GM19463 (cell line): ENCODE data around the gene UBE3B.
"Not testable (repeated sequence)": the region's sequence is repeated elsewhere in the genome, so short reads cannot be mapped to it uniquely, and the experiment has no call there.

ENCODE experiments used
- ATAC-seq: cut with Tn5 transposase; IDR thresholded peaks from one replicate; pipeline ENCODE4 v1.9.1; 2021; ENCODE audit warnings: mild to moderate bottlenecking, moderate library complexity; ENCODE audit not compliant: unreplicated experiment

The UBE3B gene

GRCh38 chr12:109473526-109474270, 3.7 kb upstream of the UBE3B start:
- ATAC-seq: not testable (repeated sequence)

DNA sequence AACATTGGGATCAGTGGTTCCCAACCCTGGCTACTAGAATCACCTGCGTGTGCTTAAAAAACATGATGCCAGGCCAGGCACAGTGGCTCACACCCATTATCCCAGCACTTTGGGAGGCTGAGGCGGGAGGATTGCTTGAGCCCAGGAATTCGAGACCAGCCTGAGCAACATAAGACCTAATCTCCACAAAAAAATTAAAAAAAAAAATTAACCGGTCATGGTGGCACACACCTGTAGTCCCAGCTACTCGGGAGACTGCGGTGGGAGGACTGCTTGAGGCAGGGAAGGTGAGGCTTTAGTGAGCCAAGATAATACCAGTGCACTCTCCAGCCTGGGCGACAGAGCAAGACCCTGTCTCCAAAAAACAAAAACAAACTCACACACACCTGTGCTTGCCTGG, 2.3 kb upstream of the UBE3B start:
- ATAC-seq: no peak

DNA sequence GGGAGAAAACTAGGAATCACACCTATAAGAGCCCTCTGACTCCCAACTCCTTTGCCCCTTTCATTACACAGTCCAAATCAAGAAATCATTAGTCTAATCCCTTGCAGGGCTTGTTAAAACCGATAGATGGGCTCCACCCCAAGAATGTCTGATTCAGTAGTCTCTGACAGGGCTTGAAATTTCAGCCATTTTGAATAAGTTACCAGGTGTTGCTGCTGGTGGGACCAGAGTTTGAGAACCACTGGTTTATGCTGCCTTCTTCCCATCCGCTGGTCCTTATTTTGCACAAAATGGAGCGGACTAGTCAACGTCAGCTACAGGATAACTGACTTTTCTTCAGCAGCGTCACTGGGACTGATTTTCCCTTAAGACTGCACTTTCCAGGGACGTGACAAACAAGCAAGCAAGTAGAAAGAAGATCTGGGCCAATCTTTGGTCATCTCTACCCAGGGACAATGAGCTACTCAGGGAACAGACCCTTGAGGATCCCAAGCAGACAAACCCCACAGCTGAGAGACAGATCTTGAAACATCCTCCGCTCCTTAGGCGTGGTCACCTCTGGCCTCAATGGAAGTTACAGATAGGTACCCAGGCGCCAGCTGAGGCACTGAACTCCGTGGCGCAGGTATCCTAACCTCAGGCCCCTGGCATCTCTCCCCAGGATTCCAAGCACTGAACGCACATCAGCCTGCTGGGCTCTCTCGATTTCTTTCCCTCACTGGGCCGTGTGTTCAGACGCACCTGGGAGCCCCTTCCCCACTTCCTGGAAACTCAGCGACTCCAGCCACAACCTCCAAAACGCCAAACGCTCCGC, 1.2 kb upstream of the UBE3B start:
- no peak for ATAC-seq

DNA sequence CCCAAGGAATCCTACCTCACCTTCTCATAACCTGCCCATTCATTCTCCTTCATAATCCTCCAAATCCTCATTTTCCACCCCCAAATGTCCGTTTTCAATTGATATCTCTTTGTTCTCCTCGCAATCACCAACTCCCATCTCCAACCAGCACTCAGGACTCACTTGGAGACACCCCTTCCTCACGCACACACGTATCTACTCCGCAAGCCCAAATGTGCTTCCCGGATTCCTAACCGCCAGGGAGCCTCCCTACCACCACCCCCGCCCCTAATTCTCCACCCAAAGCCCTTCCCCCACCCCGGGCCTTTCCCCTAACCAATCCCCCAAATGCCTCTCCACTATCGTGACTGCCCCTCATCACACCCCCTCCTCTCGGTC, 638 bp upstream of the UBE3B start:
- ATAC-seq: no peak

DNA sequence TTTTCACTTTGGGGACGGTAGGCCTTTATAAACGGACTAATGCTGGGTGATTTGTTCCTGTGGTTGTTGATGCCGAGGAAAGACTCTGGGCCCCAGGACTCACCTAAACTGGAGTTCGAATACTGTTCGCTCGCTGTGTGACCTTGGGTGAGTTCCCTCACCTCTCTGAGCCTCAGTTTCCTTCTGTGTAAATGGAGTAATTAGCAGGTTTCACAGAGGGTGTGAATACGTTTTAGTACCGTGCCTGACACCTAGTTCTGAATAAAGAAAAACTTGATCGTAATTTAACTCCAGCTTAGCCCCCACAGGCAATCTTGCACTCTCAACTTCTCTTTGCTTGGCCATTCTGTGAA, 505 bp downstream of the UBE3B start:
- no peak for ATAC-seq

DNA sequence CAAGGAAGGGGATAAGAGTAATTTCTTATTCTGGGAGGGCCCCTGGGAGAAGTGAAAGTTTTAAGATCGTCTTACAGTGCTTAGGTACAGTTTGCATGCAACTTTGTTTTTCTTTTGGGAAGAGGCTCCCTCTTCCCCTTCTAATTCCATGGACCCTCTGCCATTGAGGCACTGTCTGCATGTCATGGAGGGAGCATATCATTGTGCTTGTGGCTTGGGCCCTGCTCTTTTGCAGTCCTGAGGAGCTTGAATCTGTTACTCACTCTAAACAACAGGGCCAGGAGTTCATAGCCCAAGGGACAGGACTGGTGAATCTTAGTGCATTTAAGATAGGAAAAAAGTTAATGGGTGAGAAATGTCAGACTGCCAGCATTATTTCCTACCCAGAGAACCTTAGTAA, 2.3 kb downstream of the UBE3B start:
- no peak for ATAC-seq

GRCh38 chr12:109480356-109480755, 2.9 kb downstream of the UBE3B start:
- no peak for ATAC-seq

- ATAC-seq: no peak
Measured at GRCh38 chr12:109481863-109482262, 4.4 kb downstream of the UBE3B start.

DNA sequence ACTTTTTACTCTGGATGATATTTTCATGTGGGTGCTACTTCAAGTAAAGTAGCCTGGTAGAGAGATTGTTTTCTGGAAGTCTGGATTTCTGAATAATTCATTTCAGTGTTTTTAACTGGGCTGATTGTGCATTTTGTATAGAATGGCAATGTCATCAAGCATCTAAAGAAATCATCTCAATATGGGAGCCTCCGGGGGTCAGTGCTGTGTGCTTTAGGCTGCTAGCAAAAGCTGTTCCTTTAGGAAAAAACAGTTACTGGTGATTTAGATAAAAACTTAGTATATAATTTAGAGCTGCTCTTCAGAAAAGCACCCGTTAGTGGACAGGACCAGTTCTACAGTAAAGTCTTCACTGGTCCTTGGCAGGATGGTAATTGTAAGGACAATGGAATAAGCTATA, 5.1 kb downstream of the UBE3B start:
- no peak for ATAC-seq

DNA sequence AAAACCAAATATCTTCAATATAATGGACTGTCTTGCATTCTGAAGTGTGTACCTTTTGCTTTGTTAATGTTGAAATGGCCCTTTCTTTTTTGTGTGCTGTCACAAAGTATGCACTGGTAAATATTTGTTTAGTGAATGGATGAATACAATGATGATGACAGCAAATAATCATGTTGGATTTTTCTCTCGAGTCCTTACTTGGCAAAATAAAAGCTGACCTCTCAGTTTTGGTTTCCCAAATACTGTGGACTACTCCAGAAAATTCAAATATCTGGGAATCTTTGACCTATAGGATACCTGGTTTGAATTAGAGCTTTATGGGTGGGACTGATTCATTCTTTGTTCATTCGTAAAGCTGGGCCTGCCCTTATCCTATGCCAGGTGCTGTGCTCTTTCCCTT, 5.5 kb downstream of the UBE3B start:
- no peak for ATAC-seq

- no peak for ATAC-seq
Measured at GRCh38 chr12:109483346-109483745, 5.9 kb downstream of the UBE3B start.

- ATAC-seq: no peak
Measured at GRCh38 chr12:109485201-109485600, 7.8 kb downstream of the UBE3B start.

DNA sequence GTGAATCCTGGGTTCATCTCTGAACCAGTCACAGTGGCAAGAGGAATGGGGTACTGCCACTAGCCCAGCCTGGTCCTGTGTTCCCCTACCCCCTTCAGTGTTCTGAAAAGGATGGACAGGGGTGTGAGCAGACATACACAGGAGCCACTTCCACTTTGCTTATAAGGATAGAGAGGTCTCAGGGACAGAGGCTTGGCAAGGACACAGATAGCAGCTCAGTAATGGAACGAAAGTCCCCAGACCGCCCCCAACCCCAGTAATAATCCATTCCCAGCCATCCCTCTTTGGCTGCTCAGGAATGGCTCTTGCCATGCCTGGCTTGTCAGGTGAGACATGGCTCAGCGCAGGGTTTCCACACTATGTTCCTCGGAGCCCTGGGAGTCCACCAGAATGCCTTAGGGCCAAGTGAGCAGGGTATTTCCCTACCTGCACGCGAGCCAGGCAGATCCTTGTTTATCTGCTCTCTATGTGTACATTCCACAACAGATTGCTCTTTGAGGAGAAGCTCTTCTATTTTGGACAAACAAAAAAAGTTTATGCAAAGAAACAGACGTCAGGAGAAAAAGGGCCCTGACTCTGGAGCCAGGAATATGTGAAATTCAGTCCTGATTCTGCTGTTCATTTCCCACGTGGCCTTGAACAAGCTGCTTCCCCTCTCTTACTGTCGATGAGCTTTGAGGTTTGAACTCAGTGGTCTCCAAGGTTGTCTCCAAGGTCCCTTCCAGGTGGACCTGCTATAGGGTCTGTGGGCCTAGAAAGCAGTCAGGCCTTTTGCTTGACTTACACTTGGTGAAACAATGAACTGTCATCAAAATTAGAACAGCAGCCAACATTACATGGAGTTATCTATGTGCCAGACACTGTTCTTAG, 10.0 kb downstream of the UBE3B start:
- ATAC-seq: no peak

- no peak for ATAC-seq
Measured at GRCh38 chr12:109488051-109488665, 10.7 kb downstream of the UBE3B start.

DNA sequence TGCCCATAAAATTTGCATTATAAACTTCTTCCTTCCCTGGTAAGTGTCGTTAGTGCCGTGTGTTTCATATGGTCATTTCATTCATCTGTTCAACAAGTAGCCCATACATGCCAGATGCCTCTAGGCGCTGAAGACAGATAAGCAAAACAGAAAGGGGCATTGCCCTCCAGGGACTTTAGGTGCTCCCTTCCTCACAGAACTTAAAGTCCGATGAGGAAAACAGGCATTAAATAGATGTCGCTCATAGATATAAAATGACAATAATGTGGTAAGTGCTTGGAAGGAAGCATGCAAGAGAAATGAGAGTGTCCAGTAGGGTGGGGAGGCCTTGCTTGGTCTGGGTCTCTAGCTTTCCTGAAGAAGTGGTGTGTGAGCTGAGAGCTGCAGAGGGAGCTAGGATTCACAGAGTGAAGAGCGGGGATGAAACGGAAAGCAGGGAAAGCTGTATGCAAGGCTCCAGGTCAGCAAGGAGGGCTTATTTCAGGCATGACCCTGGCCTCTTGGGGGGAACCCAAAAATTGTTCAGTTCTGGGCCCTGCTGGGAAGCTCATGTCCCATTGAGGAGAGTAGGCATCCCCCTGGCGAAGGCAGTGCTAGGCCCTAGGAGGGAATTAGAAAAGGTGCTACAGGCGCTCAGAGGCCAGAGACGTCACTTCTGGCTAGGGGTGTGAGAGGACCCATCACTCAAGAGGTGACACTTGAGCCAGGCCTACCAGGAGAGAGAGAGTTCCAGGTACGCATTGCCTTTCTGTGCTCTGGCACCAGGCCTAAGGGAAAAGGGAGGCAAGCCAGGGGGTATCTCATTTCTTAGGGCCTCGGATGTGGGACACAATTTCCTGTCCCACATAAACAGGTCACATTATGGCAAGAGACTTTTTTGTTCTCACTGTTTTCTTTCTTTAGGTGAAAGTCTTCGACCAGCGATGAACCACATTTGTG, 11.9 kb downstream of the UBE3B start:
- ATAC-seq: no peak

GRCh38 chr12:109489955-109490565, 12.6 kb downstream of the UBE3B start:
- ATAC-seq: no peak

DNA sequence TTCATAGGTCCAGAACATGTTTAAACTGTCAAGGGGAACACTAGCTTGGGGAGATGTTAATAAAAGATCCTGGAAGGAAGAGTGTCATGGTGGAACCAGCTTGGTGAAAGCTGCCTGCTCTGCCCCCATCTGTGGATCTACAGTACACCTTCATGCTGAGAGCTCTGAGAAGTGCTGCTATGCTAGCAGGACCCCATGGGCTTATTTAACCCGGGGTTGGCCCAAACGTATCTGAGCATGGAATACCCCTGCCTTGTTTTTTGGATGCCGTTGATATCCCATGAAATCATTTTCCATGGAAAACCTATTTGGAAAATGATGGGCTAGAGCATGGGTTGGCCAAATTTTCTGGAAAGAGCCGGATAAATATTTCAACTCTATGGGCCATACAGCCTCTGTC, 14.2 kb downstream of the UBE3B start:
- no peak for ATAC-seq

GRCh38 chr12:109492371-109492770, 14.9 kb downstream of the UBE3B start:
- no peak for ATAC-seq

GRCh38 chr12:109493090-109493489, 15.7 kb downstream of the UBE3B start:
- ATAC-seq: no peak

DNA sequence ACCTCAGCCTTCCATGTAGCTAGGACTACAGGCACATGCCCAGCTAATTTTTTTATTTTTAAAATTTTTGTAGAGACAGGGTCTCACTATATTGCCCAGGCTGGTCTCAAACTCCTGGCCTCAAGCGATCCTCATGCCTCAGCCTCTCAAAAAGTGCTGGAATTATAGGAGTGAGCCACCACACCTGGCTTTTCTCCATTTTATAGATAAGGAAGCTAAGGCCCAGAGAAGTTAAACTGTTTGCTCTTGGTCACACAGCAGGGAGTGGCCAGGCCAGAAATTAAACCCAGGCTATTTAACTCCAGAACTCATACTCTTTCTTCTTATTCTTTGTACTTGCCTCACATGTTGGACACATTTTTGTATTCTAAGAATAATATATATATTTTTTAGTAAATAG, 16.5 kb downstream of the UBE3B start:
- ATAC-seq: no peak
